Fibroblast of mammary gland (primary cell): Measurements from ENCODE around the gene LRRN2.
"Not testable (repeated sequence)": the region's sequence is repeated elsewhere in the genome, so short reads cannot be mapped to it uniquely, and the experiment has no call there.

Experiments used
- DNase-seq: peaks from one replicate; pipeline ENCODE4 v3.0.0-alpha.2; 2010; ENCODE audit warnings: low read depth
- H3K4me3 ChIP-seq: 2 replicates; pipeline ENCODE4 v1.5.1; 2011; ENCODE audit warnings: low read depth, mild to moderate bottlenecking, low read length, moderate library complexity; ENCODE audit not compliant: control insufficient read depth
- CTCF ChIP-seq: conservative IDR thresholded peaks from 2 replicates; pipeline ENCODE4 v1.5.1; 2011; ENCODE audit warnings: low read depth, low read length, inconsistent platforms; ENCODE audit not compliant: control insufficient read depth, insufficient read depth

The LRRN2 gene

GRCh38 chr1:204575221-204576190, 110.0 kb downstream of the LRRN2 start:
- H3K4me3 ChIP-seq = no peak overlapping the region
- no peak for DNase-seq
- no peak for TF ChIP-seq CTCF

DNA sequence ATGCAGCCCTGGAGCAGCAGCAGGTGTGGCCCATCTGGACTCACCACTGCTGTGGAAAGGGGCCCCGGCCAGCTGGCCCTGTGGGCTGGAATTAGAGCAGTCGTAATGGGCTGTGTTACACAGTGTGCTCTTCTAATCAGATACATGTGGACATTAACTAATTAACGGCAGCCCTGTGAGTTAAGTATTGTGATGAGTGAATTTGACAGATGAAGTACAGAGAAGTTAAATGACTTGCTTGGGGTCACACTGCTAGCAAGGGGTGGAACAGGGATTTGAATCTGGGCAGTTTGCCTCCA, 110.7 kb downstream of the LRRN2 start:
- no peak for TF ChIP-seq CTCF
- peak; percentile 4 for DNase-seq
- H3K4me3 ChIP-seq = no peak overlapping the region

DNA sequence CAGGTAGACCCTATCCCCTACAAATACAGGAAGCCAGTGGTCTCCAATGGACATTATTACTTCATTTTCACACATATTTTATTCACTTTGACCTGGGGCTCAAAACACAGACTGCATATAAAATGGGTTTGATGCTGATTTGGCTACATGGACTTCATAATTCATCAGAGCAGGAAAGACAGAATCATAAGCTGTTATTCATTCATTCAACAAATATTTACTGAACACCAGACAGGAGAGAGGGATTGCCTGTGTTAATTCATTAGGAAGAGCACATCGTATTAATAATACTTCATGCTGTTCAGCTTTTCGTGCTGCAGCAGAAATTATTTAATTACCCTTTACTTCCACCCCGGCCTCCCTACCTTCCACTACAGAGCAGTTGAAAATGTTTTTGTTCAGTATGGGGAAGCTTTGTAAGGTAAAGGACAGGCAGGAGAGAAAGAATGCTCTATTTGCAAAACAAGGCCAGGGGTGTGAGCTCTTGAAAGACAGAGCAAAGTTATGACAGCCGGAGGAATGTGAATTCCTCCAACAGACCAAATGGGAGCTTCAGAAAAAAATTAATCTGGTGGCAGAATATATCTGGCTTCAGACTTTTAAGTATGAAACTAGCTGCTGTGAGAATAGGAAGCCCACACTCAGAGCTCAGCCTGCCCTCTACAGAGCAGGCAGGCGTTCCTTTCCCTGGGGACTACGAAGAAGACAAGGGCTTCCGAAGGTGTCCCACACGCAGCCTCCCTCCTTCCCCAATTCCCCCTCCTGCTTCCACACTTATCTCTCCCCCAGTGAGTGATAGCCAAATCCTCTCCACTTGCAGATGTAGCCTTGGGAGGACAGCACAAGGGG, 111.3 kb downstream of the LRRN2 start:
- TF ChIP-seq CTCF = no peak
- no peak for DNase-seq
- H3K4me3 ChIP-seq = no peak overlapping the region

- TF ChIP-seq CTCF = no peak
- peak; percentile 22 for DNase-seq
- no peak overlapping the region for H3K4me3 ChIP-seq
Measured at GRCh38 chr1:204572923-204573922, 112.3 kb downstream of the LRRN2 start.

GRCh38 chr1:204571631-204572030, 113.9 kb downstream of the LRRN2 start:
- TF ChIP-seq CTCF = no peak
- no peak for DNase-seq
- H3K4me3 ChIP-seq = no peak overlapping the region

DNA sequence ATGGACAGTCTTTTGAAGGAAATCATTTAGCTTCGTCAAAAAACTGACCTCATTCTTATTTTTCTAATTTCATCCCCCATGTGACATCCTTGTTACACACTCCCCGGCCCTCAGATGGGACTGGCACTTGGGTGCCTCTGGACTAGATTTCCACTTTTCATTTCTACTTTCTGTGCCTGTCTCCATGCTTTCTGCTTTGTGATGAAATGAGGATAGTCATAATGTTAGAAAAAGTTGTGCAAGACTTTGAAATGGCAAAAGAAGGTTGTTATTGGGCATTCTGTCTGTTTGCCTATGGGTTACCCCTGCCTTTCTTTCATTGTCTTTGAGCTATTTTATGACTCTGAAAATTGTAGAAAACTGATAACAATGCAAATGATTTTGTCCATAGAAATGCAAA, 114.4 kb downstream of the LRRN2 start:
- no peak for TF ChIP-seq CTCF
- no peak overlapping the region for H3K4me3 ChIP-seq
- no peak for DNase-seq

- peak; percentile 7 for DNase-seq
- not testable (repeated sequence) for H3K4me3 ChIP-seq
Measured at GRCh38 chr1:204570021-204570420, 115.5 kb downstream of the LRRN2 start.
